ENCODE data around the gene EI24.

The EI24 gene

GRCh38 chr11:125550780-125551179 lies 18.5 kb upstream of the EI24 start:
- no peak for TF ChIP-seq CTCF (IDR thresholded peaks at IDR 0.05; ENCODE audit: insufficient read depth, missing control alignments)
- no peak for FAIRE-seq
- no peak for DNase-seq (ENCODE audit: insufficient read length, low spot score)

- no peak for FAIRE-seq
- no peak for DNase-seq (ENCODE audit: insufficient read length, low spot score)
- no peak for TF ChIP-seq CTCF (IDR thresholded peaks at IDR 0.05; ENCODE audit: insufficient read depth, missing control alignments)
Observed at GRCh38 chr11:125551835-125552342, 17.4 kb upstream of the EI24 start.

GRCh38 chr11:125552927-125553326 lies 16.4 kb upstream of the EI24 start:
- no peak for TF ChIP-seq CTCF (IDR thresholded peaks at IDR 0.05; ENCODE audit: insufficient read depth, missing control alignments)
- DNase-seq (ENCODE audit: insufficient read length, low spot score) (no peak), FAIRE-seq (no peak)

GRCh38 chr11:125553357-125553756 lies 15.9 kb upstream of the EI24 start:
- FAIRE-seq: no peak
- TF ChIP-seq CTCF (IDR thresholded peaks at IDR 0.05; ENCODE audit: insufficient read depth, missing control alignments): no peak
- no peak for DNase-seq (ENCODE audit: insufficient read length, low spot score)

GRCh38 chr11:125554038-125554437 lies 15.2 kb upstream of the EI24 start:
- no peak for TF ChIP-seq CTCF (IDR thresholded peaks at IDR 0.05; ENCODE audit: insufficient read depth, missing control alignments)
- DNase-seq (ENCODE audit: insufficient read length, low spot score) (no peak), FAIRE-seq (no peak)

- FAIRE-seq: no peak
Observed at GRCh38 chr11:125559888-125560287, 9.4 kb upstream of the EI24 start.

GRCh38 chr11:125561924-125562323 lies 7.4 kb upstream of the EI24 start:
- DNase-seq (ENCODE audit: insufficient read length, low spot score) (no peak), FAIRE-seq (no peak)
- TF ChIP-seq CTCF (IDR thresholded peaks at IDR 0.05; ENCODE audit: insufficient read depth, missing control alignments): no peak

More at GRCh38 chr11:125559888-125560287, 9.4 kb upstream of the EI24 start:
- TF ChIP-seq CTCF (IDR thresholded peaks at IDR 0.05; ENCODE audit: insufficient read depth, missing control alignments): no peak
- DNase-seq (ENCODE audit: insufficient read length, low spot score): no peak

All from D721Med (cell line).